WERI-Rb-1 (cell line): ENCODE measurements around the gene ZNF561.
"Not testable (repeated sequence)": the region's sequence is repeated elsewhere in the genome, so short reads cannot be mapped to it uniquely, and the experiment has no call there.

Experiments used
- DNase-seq: peaks from one replicate; pipeline ENCODE4 v3.0.0-alpha.2; 2020
- H3K27ac ChIP-seq: fragments of 250-450 bp; sonication (Bioruptor Pico); 2 replicates; pipeline ENCODE4 v1.5.1; 2020; ENCODE audit warnings: mild to moderate bottlenecking, moderate library complexity
- H3K27me3 ChIP-seq: fragments of 250-450 bp; sonication (Bioruptor Pico); 2 replicates; pipeline ENCODE4 v1.5.1; 2021; ENCODE audit warnings: mild to moderate bottlenecking, low read depth, moderate library complexity; ENCODE audit not compliant: insufficient read depth, severe bottlenecking
- H3K36me3 ChIP-seq: fragments of 250-450 bp; sonication (Bioruptor Pico); 2 replicates; pipeline ENCODE4 v1.5.1; 2020; ENCODE audit warnings: mild to moderate bottlenecking, moderate library complexity
- H3K4me3 ChIP-seq: 2 replicates; pipeline ENCODE4 v1.5.1; 2011; ENCODE audit warnings: low read depth, mild to moderate bottlenecking, control low read depth, low read length
- H3K9me3 ChIP-seq: fragments of 250-450 bp; sonication (Bioruptor Pico); 2 replicates; pipeline ENCODE4 v1.5.1; 2021; ENCODE audit warnings: mild to moderate bottlenecking, moderate library complexity; ENCODE audit not compliant: severe bottlenecking
- CTCF ChIP-seq: IDR thresholded peaks from 2 replicates; pipeline ENCODE4 v1.5.1; 2011; ENCODE audit warnings: low read depth, mild to moderate bottlenecking, control low read depth, inconsistent platforms, low read length

The ZNF561 gene

GRCh38 chr19:9621156-9622037 lies at the start of gene ZNF561:
Gene ZNF561 (minus strand): TSS chr19:9621232. CDS start chr19:9619456, 1,776 bp downstream.
- peak within 1 kb of the TSS; percentile 66 for H3K4me3 ChIP-seq
- no peaks in the 10 kb centered on the region for H3K27me3 ChIP-seq
- H3K27ac ChIP-seq, result peak within 1 kb of the TSS; percentile 98
- H3K9me3 ChIP-seq, result no peaks in the 10 kb centered on the region
- no peak for TF ChIP-seq CTCF
- peak; percentile 84 for DNase-seq
- peaks cover 31% of the 10 kb centered on the region for H3K36me3 ChIP-seq

GRCh38 chr19:9668544-9668943 lies 47.5 kb upstream of the ZNF561 start:
- Histone ChIP-seq H3K4me3 (no peak overlapping the region), H3K27ac (no peak overlapping the region), H3K36me3 (peaks cover 43% of the 10 kb centered on the region), H3K9me3 (peaks cover 4% of the 10 kb centered on the region), H3K27me3 (no peaks in the 10 kb centered on the region)
- no peak for DNase-seq
- no peak for TF ChIP-seq CTCF

- H3K36me3 ChIP-seq, result peaks cover 36% of the 10 kb centered on the region
- TF ChIP-seq CTCF, result no peak
- H3K4me3 ChIP-seq, result no peak overlapping the region
- H3K27me3 ChIP-seq, result no peaks in the 10 kb centered on the region
- DNase-seq, result no peak
- H3K27ac ChIP-seq, result no peak overlapping the region
- H3K9me3 ChIP-seq, result no peaks in the 10 kb centered on the region
Observed at GRCh38 chr19:9667898-9668297, 46.9 kb upstream of the ZNF561 start.

GRCh38 chr19:9658769-9659168 lies 37.7 kb upstream of the ZNF561 start:
- Histone ChIP-seq H3K27me3 (no peaks in the 10 kb centered on the region), H3K36me3 (peaks cover 37% of the 10 kb centered on the region), H3K27ac (no peak overlapping the region), H3K9me3 (no peaks in the 10 kb centered on the region), H3K4me3 (no peak overlapping the region)
- TF ChIP-seq CTCF, result no peak
- DNase-seq, result no peak

GRCh38 chr19:9653066-9653555 lies 32.1 kb upstream of the ZNF561 start:
- not testable (repeated sequence) for H3K27ac ChIP-seq, H3K4me3 ChIP-seq, DNase-seq, H3K27me3 ChIP-seq, H3K9me3 ChIP-seq
- peaks cover 65% of the 10 kb centered on the region for H3K36me3 ChIP-seq

- not testable (repeated sequence) for DNase-seq, H3K27me3 ChIP-seq, H3K4me3 ChIP-seq, H3K27ac ChIP-seq, H3K9me3 ChIP-seq
- H3K36me3 ChIP-seq, result peaks cover 73% of the 10 kb centered on the region
Observed at GRCh38 chr19:9651464-9651863, 30.4 kb upstream of the ZNF561 start.
